Brain microvascular endothelial cell (primary cell): ENCODE data around the gene DDRGK1.

Experiments
- DNase-seq: peaks from one replicate; pipeline ENCODE4 v3.0.0-alpha.2; 2020
- H3K27ac ChIP-seq: fragments of 250-450 bp; sonication (Bioruptor Pico); 2 replicates; pipeline ENCODE4 v1.5.1; 2020; ENCODE audit warnings: mild to moderate bottlenecking, moderate library complexity
- H3K27me3 ChIP-seq: fragments of 250-450 bp; sonication (Bioruptor Pico); replicated peaks from 2 replicates; pipeline ENCODE4 v1.5.1; 2020; ENCODE audit warnings: mild to moderate bottlenecking
- H3K36me3 ChIP-seq: fragments of 250-450 bp; sonication (Bioruptor Pico); replicated peaks from 2 replicates; pipeline ENCODE4 v1.5.1; 2020; ENCODE audit warnings: mild to moderate bottlenecking
- H3K4me3 ChIP-seq: 2 replicates; pipeline ENCODE4 v1.5.1; 2011; ENCODE audit warnings: low read depth, mild to moderate bottlenecking, control low read depth, low read length, moderate library complexity
- in situ Hi-C: cut with HindIII; loops from 2 replicates; pipeline ENCODE4 v1.10.0; 2017; ENCODE audit warnings: low sequenced_read_pairs, low pct_ligation_motif_present
- TF ChIP-seq, protein P1 (sequence below): IDR thresholded peaks from 2 replicates; pipeline ENCODE4 v1.5.1; 2011; ENCODE audit warnings: low read depth, mild to moderate bottlenecking, moderate library complexity, low read length, control low read depth, inconsistent platforms; ENCODE audit errors: missing control alignments

DDRGK1 gene

DNA sequence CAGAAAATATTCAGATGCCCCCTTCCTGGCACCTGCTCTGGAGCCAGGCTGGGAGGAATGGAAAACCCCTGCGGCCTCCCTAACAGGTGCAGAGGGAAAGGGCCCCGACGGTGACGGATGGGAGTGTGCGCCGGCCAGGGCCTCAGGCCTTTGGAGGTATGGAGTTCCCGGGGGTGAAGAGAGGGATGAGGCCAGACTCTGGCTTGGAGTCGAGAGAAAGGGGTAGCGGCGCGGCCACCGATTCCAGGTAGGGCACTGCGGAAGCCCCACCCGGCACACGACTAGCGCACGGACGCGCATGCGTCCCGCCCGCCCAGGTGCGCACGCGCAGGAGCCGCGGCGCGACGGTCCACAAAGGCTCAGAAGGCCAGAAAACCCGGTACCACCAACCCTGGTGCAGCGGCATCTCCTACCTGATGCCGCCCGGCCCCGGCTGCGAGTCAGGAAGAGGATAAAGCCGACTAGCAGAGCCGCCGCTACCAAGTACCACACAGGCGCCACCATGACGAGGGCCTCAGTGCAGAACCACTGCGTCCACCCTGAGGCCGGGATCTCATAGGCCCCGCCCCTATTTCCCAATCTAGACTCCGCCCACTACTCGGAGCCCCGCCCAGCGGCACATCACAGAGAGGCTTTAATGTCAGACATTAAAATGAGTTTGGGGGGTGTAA, at the start of gene DDRGK1:
Gene DDRGK1 (minus strand): TSS at position 559 of the 671 bp plus-strand sequence. CDS start 55 bp downstream, at position 504.
- TF ChIP-seq, protein P1, sequence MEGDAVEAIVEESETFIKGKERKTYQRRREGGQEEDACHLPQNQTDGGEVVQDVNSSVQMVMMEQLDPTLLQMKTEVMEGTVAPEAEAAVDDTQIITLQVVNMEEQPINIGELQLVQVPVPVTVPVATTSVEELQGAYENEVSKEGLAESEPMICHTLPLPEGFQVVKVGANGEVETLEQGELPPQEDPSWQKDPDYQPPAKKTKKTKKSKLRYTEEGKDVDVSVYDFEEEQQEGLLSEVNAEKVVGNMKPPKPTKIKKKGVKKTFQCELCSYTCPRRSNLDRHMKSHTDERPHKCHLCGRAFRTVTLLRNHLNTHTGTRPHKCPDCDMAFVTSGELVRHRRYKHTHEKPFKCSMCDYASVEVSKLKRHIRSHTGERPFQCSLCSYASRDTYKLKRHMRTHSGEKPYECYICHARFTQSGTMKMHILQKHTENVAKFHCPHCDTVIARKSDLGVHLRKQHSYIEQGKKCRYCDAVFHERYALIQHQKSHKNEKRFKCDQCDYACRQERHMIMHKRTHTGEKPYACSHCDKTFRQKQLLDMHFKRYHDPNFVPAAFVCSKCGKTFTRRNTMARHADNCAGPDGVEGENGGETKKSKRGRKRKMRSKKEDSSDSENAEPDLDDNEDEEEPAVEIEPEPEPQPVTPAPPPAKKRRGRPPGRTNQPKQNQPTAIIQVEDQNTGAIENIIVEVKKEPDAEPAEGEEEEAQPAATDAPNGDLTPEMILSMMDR, result no peak
- peak within 1 kb of the TSS; percentile 95 for H3K4me3 ChIP-seq
- H3K36me3 ChIP-seq, result peaks cover 12% of the 10 kb centered on the region
- no peaks in the 10 kb centered on the region for H3K27me3 ChIP-seq
- DNase-seq, result peak; percentile 82
- H3K27ac ChIP-seq, result peak within 1 kb of the TSS; percentile 74
- in situ Hi-C loops, result no loop called here

- H3K36me3 ChIP-seq, result peaks cover 36% of the 10 kb centered on the region
- H3K4me3 ChIP-seq, result no peak overlapping the region
- no peak for DNase-seq
- in situ Hi-C loops, result no loop called here
- H3K27ac ChIP-seq, result no peak overlapping the region
- TF ChIP-seq, protein P1, result no peak
- no peaks in the 10 kb centered on the region for H3K27me3 ChIP-seq
Measured at GRCh38 chr20:3251806-3252205, 47.3 kb upstream of the DDRGK1 start.

GRCh38 chr20:3250091-3250504, 45.6 kb upstream of the DDRGK1 start:
- Histone ChIP-seq H3K27ac (no peak overlapping the region), H3K27me3 (no peaks in the 10 kb centered on the region), H3K4me3 (no peak overlapping the region), H3K36me3 (peaks cover 24% of the 10 kb centered on the region)
- DNase-seq, result no peak
- TF ChIP-seq, protein P1, result peak; percentile 62
- in situ Hi-C loops, result no loop called here

DNA sequence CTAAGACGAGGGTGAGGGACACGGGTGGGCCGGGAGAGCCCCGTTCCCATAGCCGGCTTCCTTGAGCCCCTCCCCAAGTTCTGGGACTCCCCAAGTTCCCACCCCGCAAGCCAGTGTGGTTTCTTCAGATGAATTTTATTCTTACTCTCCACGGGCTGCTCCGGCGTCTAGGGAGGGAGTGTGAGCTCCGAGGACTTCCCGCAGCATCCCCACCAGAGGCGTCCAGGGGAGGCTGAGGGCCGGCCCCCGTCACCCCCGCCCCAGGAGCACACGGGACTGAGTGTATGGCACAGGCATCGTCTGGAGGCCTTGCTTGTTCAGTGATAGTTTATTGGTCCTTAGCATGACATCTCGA, 44.5 kb upstream of the DDRGK1 start:
- H3K36me3 ChIP-seq, result peaks cover 13% of the 10 kb centered on the region
- H3K27ac ChIP-seq, result no peak overlapping the region
- in situ Hi-C loops, result no loop called here
- H3K4me3 ChIP-seq, result peak overlapping the region; percentile 32
- no peak for DNase-seq
- TF ChIP-seq, protein P1, result no peak
- no peaks in the 10 kb centered on the region for H3K27me3 ChIP-seq

GRCh38 chr20:3248167-3248992, 43.9 kb upstream of the DDRGK1 start:
- Histone ChIP-seq H3K36me3 (peaks cover 9% of the 10 kb centered on the region), H3K27me3 (no peaks in the 10 kb centered on the region), H3K27ac (no peak overlapping the region), H3K4me3 (peak overlapping the region; percentile 32)
- in situ Hi-C loops, result no loop called here
- DNase-seq, result no peak
- TF ChIP-seq, protein P1, result no peak
